HepG2 (cell line): ENCODE data around the gene MBTPS1. TPM values are rescaled to one million over a fixed set of nuclear protein-coding genes. Genes with fewer than 3 reads are reported as not detected.

Source experiments
- CENPBD1 ChIP-seq: sonication (generic); formaldehyde crosslinking; IDR thresholded peaks from 2 replicates; pipeline ENCODE4 v1.8.0; 2022; ENCODE audit warnings: missing genetic modification reagents, low read depth, mild to moderate bottlenecking, borderline replicate concordance
- DNMT1 ChIP-seq: sonication (generic); formaldehyde crosslinking; IDR thresholded peaks from 2 replicates; pipeline ENCODE4 v1.5.1; 2020; ENCODE audit warnings: mild to moderate bottlenecking, missing genetic modification reagents
- GATAD2A ChIP-seq: IDR thresholded peaks from 2 replicates; pipeline ENCODE4 v1.6.1; 2016
- HNF1A ChIP-seq, 2 experiments: sonication (generic) in 1 of 2; formaldehyde crosslinking in 1 of 2; IDR thresholded peaks; 2 replicates each; pipeline versions ENCODE4 v1.4.0 to v1.6.1; 2016 to 2020; ENCODE audit warnings: borderline replicate concordance in 1 of 2, low read depth in 1 of 2, mild to moderate bottlenecking in 1 of 2, missing genetic modification reagents in 1 of 2
- IKZF4 ChIP-seq: sonication (generic); formaldehyde crosslinking; IDR thresholded peaks from 2 replicates; pipeline ENCODE4 v1.5.1; 2020; ENCODE audit warnings: borderline replicate concordance, mild to moderate bottlenecking, low read depth, missing genetic modification reagents; ENCODE audit errors: not compliant biosample characterization
- NFE2 ChIP-seq: sonication (generic); formaldehyde crosslinking; IDR thresholded peaks from 2 replicates; pipeline ENCODE4 v1.4.0; 2020; ENCODE audit warnings: missing genetic modification reagents
- NRL ChIP-seq: sonication (generic); formaldehyde crosslinking; IDR thresholded peaks from 2 replicates; pipeline ENCODE4 v1.5.0; 2020; ENCODE audit warnings: missing genetic modification reagents, mild to moderate bottlenecking, moderate library complexity, borderline replicate concordance
- PLRG1 ChIP-seq: fragments of 450-650 bp; conservative IDR thresholded peaks from 2 replicates; pipeline ENCODE4 v1.6.1; 2016
- SMAD1 ChIP-seq: sonication (generic); formaldehyde crosslinking; IDR thresholded peaks from 2 replicates; pipeline ENCODE4 v1.4.0; 2020; ENCODE audit warnings: missing genetic modification reagents, low read depth, mild to moderate bottlenecking, borderline replicate concordance
- SOX13 ChIP-seq, 3 experiments: fragments of 450-650 bp in 1 of 3; sonication (generic) in 1 of 3; formaldehyde crosslinking in 1 of 3; IDR thresholded peaks in 2 of 3; conservative IDR thresholded peaks in 1 of 3; 2 replicates each; pipeline versions ENCODE4 v1.5.0 to v1.6.1; 2016 to 2020; ENCODE audit warnings: antibody characterized with exemption in 1 of 3, mild to moderate bottlenecking in 1 of 3, missing compliant biosample characterization in 1 of 3, missing genetic modification reagents in 1 of 3, moderate library complexity in 1 of 3
- SP2 ChIP-seq: sonication (generic); formaldehyde crosslinking; IDR thresholded peaks from 2 replicates; pipeline ENCODE4 v1.5.1; 2020; ENCODE audit warnings: mild to moderate bottlenecking, missing genetic modification reagents
- TFDP1 ChIP-seq: IDR thresholded peaks from 2 replicates; pipeline ENCODE4 v1.6.1; 2016; ENCODE audit warnings: missing compliant biosample characterization, missing genetic modification reagents, borderline replicate concordance
- ZBTB33 ChIP-seq: sonication (generic); formaldehyde crosslinking; IDR thresholded peaks from 2 replicates; pipeline ENCODE4 v1.4.0; 2020; ENCODE audit warnings: missing genetic modification reagents
- ZBTB7A ChIP-seq: sonication (generic); formaldehyde crosslinking; IDR thresholded peaks from 2 replicates; pipeline ENCODE4 v1.8.0; 2022; ENCODE audit warnings: mild to moderate bottlenecking, missing genetic modification reagents
- ZHX1 ChIP-seq: sonication (generic); formaldehyde crosslinking; IDR thresholded peaks from 2 replicates; pipeline ENCODE4 v1.8.1; 2022; ENCODE audit warnings: low read depth, mild to moderate bottlenecking, missing genetic modification reagents
- ZNF44 ChIP-seq: sonication (generic); formaldehyde crosslinking; IDR thresholded peaks from 2 replicates; pipeline ENCODE4 v1.5.1; 2020; ENCODE audit warnings: mild to moderate bottlenecking, missing genetic modification reagents
- ZNF589 ChIP-seq: sonication (generic); formaldehyde crosslinking; conservative IDR thresholded peaks from 2 replicates; pipeline ENCODE4 v1.8.0; 2022; ENCODE audit warnings: mild to moderate bottlenecking, moderate library complexity, missing genetic modification reagents
- polyA plus RNA-seq, 8 experiments: library from polyadenylated mRNA; depleted of rRNA in 3 of 8; stranded (reverse) in 7 of 8; unstranded in 1 of 8; fragments of >200 nt; fragmentation: Illumina TruSeq in 4 of 8; extraction: Trizol in 4 of 8; gene quantifications; 2 replicates each; pipeline versions ENCODE4 v1.2.1 to v1.2.3, GENCODE V29; 2011 to 2016; ENCODE audit warnings: low read depth in 4 of 8, missing spikeins in 1 of 8, mixed read lengths in 1 of 8; ENCODE audit not compliant: insufficient read depth in 1 of 8
- total RNA-seq, 5 experiments: library from RNA; depleted of rRNA; stranded (reverse); fragments of >200 nt; fragmentation: Illumina TruSeq; extraction: Trizol; gene quantifications; 2 replicates each; pipeline ENCODE4 v1.2.3, GENCODE V29; 2016; ENCODE audit warnings: low read depth in 1 of 5

Gene MBTPS1
- total and polyA plus RNA-seq, 2 of the 13 experiments (the other 11 are each of a cell fraction or from before 2014, with no cell fraction given) = 56.7 to 91.3 TPM

GRCh38 chr16:84084570-84085270, 32.0 kb downstream of the MBTPS1 start (continued):
- TF ChIP-seq ZBTB33 (peak; percentile 34; the same call in 1 of the 2 replicates), SMAD1 (CRISPR knock-in tag) (0 out of 2 replicates have a peak, but pooled peaks have one; percentile 47), ZBTB7A (CRISPR knock-in tag) (no peak), DNMT1 (CRISPR knock-in tag) (no peak), NFE2 (CRISPR knock-in tag) (no peak), PLRG1 (no peak), GATAD2A (0 out of 2 replicates have a peak, but pooled peaks have one; percentile 31), SP2 (CRISPR knock-in tag) (no peak), ZNF589 (no peak), CENPBD1 (CRISPR knock-in tag) (no peak), ZNF44 (CRISPR knock-in tag) (no peak), NRL (CRISPR knock-in tag) (no peak), ZHX1 (CRISPR knock-in tag) (no peak), IKZF4 (CRISPR knock-in tag) (no peak), HNF1A (IDR thresholded peaks at IDR 0.05; ENCODE audit: low read depth) (no peak), HNF1A (CRISPR knock-in tag; IDR thresholded peaks at IDR 0.05; ENCODE audit: borderline replicate concordance) (no peak), SOX13 (IDR thresholded peaks at IDR 0.05) (no peak), SOX13 (CRISPR knock-in tag; conservative IDR thresholded peaks at IDR 0.05 in 1 of 2, IDR thresholded peaks at IDR 0.05 in 1 of 2) (no peak), TFDP1 (CRISPR knock-in tag) (0 out of 2 replicates have a peak, but pooled peaks have one; percentile 22)
